H1 (cell line): ENCODE measurements around the gene CBY2.
"Not testable (repeated sequence)": the region's sequence is repeated elsewhere in the genome, so short reads cannot be mapped to it uniquely, and the experiment has no call there.

Source experiments
- CBX5 ChIP-seq: fragments of 300-800, 300-1000 bp; sonication (generic); IDR thresholded peaks from 2 replicates; pipeline ENCODE4 v1.7.1; 2016; ENCODE audit warnings: antibody characterized with exemption, low read length, low read depth
- CTCF ChIP-seq, 3 experiments: IDR thresholded peaks; 1 replicate in 2 of 3; 2 replicates in 1 of 3; pipeline versions ENCODE4 v1.5.1 to v1.6.1; 2011; ENCODE audit warnings: low read length in 3 of 3, mild to moderate bottlenecking in 3 of 3, inconsistent platforms in 2 of 3, low read depth in 1 of 3, moderate library complexity in 1 of 3; ENCODE audit not compliant: insufficient read depth in 1 of 3; ENCODE audit errors: control extremely low read depth in 1 of 3
- EZH2 ChIP-seq: fragments of 200-600 bp; sonication (generic); IDR thresholded peaks from 2 replicates; pipeline ENCODE4 v1.7.1; 2012; ENCODE audit warnings: low read depth, mild to moderate bottlenecking, moderate library complexity, low read length, inconsistent platforms; ENCODE audit not compliant: severe bottlenecking
- JUN ChIP-seq: IDR thresholded peaks from 2 replicates; pipeline ENCODE4 v1.6.1; 2011; ENCODE audit warnings: low read depth, mild to moderate bottlenecking, improper control_type of control experiment, low read length
- MAX ChIP-seq: IDR thresholded peaks from 2 replicates; pipeline ENCODE4 v1.6.1; 2012; ENCODE audit warnings: inconsistent platforms
- SAP30 ChIP-seq: fragments of 300-600 bp; sonication (generic); IDR thresholded peaks from 2 replicates; pipeline ENCODE4 v1.7.1; 2012; ENCODE audit warnings: low read length, moderate library complexity, mild to moderate bottlenecking, inconsistent platforms; ENCODE audit not compliant: insufficient read depth, insufficient replicate concordance

GRCh38 chr13:45669626-45670025 lies 32.5 kb upstream of the CBY2 start:
- TF ChIP-seq JUN; MAX; CBX5; SAP30; CTCF (IDR thresholded peaks at IDR 0.05; ENCODE audit: control extremely low read depth in 1 of 3, insufficient read depth in 1 of 3, low read depth in 1 of 3, low read length in 3 of 3); EZH2: not testable (repeated sequence)
